NAMALWA (cell line): Measurements from ENCODE around the gene MSTO1.
A peak's percentile ranks its signal among the peaks of the same experiment; 100 is the strongest.
"Not testable (repeated sequence)": the region's sequence is repeated elsewhere in the genome, so short reads cannot be mapped to it uniquely, and the experiment has no call there.

Source experiments
- DNase-seq: peaks from one replicate; pipeline ENCODE4 v3.0.0-alpha.2; 2015; ENCODE audit warnings: low spot score

MSTO1 gene

DNA sequence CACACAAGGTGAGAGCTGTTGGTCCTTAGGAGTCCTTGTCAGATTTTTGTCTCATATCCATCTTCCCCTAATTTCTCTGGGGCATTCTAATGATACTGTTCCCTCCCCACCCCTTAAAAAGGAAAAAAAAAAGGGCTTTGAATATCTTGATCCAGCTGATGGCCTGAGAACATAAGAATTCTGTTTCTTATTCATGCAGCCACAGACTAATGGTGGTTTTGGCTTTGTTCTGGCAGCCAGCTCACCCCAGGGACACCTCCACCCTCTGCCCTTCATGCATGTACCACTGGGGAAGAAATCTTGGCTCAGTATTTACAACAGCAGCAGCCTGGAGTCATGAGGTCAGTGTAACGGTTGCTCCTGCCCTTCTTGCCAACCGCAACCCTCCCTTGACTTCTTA, 3.2 kb downstream of the MSTO1 start:
- not testable (repeated sequence) for DNase-seq

DNA sequence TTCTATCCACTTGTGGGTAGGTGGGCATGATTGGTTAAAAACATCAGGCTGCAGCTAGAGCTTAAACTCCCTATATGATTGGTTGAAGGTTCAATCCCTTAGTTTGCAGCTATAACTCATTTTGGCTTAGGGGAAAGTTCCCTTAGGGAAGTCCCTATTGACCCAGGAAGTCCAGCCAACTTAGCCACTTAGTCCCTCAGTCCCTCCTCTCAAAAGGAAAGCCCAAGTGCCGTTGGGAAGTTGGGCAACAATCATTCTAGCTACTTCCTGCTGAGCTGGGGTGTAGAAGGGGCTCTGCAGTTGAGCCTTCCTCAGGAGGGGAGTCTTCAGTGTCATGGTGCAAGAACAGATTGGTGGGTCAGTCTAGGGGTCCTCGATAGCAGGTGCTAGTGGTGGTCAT, 12.2 kb downstream of the MSTO1 start:
- no peak for DNase-seq

GRCh38 chr1:155623357-155623756, 13.3 kb downstream of the MSTO1 start:
- DNase-seq: no peak

GRCh38 chr1:155626428-155626827, 16.4 kb downstream of the MSTO1 start:
- not testable (repeated sequence) for DNase-seq

DNA sequence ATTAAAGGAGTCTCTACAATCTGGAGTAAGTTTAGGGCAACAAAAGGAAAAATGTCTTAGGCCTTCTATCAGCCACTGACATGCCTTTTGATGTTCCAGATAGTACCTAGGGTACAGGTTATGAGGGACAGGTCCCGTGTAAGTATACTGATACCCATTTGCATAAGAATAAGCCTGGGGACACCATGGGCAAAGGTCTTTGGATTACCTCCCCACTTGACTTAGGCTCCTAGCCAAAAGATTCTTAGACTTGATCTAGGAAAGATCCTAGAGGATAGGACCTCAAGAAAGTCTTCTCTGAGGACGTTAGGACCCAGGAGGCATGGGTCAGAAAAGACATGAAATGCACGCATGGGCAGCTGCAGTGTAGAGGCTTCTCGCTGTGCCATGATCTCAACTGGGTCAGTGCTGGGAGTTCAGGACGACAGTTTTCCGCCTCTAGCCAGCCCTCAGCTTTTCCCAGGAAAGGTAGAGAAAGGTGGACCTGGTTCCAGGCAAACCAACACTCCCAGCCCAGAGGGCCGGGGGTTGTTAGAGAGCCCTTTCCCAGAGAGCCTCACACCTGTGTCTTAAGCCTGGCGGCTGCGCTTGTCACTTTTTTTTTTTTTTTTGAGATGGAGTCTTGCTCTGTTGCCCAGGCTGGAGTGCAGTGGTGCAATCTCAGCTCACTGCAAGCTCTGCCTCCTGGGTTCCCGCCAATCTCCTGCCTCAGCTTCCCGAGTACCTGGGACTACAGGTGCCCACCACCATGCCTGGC, 26.6 kb downstream of the MSTO1 start:
- no peak for DNase-seq

DNA sequence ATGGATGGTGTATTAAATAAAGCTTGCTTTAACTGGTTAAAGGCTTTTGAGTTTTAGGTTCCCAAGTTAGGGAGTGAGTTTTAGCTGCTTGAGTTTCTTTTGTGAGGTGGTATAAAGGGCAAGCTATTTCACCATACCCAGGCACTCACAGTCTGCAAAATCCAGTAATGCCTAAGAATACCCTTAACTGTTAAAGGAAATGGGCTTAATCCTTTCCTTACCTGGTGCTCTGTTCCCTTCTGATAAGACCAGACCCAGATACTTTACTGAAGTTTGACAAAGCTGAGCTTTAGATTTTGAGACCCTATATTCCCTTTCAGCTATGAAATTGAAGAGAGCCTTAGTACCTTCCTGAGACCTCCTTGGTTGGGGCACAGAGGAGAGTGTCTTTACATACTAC, 30.3 kb downstream of the MSTO1 start:
- DNase-seq: no peak

DNA sequence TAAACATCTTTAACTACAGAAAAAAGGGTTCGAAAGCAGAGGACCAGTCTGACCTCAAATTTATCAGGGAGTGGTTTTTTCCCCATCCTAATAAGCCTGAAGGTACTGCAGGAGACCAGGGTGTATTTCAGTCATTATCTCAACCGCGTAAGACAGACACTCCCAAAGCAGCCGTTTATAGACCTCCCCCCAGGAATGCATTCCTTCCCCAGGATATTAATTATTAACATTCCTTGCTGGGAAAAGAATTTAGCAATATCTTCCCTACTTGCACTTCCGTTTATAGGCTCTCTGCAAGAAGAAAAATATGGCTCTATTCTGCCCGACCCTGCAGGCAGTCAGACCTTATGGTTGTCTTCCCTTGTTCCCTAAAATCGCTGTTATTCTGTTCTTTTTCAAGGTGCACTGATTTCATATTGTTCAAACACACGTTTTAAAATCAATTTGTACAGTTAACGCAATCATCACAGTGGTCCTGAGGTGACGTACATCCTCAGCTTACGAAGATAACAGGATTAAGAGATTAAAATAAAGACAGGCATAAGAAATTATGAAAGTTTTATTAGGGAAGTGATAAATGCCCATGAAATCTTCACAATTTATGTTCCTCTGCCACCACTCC, 32.7 kb downstream of the MSTO1 start:
- DNase-seq: not testable (repeated sequence)

DNA sequence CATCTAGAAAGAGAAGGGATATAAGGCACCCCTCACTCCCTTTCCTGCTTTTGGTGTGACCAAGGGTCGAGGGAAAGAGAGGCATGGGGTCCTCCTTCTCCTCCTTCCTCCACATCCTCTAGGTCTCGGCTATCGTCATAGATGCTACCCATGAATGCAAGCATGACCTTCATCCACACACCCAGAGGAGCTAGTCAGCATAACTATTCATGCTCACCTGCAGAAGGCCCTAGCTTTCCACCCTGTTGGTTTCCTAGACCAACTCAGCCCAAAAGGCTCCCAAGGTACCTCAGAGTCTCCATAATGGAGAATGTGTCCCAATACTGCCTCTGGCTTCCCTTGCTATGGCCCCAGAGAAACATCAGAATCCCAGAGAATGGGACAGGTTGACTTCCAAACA, 33.2 kb downstream of the MSTO1 start:
- DNase-seq: no peak

- no peak for DNase-seq
Measured at GRCh38 chr1:155645034-155645598, 35.1 kb downstream of the MSTO1 start.

GRCh38 chr1:155645648-155646047, 35.6 kb downstream of the MSTO1 start:
- no peak for DNase-seq

GRCh38 chr1:155646307-155646706, 36.3 kb downstream of the MSTO1 start:
- no peak for DNase-seq

DNA sequence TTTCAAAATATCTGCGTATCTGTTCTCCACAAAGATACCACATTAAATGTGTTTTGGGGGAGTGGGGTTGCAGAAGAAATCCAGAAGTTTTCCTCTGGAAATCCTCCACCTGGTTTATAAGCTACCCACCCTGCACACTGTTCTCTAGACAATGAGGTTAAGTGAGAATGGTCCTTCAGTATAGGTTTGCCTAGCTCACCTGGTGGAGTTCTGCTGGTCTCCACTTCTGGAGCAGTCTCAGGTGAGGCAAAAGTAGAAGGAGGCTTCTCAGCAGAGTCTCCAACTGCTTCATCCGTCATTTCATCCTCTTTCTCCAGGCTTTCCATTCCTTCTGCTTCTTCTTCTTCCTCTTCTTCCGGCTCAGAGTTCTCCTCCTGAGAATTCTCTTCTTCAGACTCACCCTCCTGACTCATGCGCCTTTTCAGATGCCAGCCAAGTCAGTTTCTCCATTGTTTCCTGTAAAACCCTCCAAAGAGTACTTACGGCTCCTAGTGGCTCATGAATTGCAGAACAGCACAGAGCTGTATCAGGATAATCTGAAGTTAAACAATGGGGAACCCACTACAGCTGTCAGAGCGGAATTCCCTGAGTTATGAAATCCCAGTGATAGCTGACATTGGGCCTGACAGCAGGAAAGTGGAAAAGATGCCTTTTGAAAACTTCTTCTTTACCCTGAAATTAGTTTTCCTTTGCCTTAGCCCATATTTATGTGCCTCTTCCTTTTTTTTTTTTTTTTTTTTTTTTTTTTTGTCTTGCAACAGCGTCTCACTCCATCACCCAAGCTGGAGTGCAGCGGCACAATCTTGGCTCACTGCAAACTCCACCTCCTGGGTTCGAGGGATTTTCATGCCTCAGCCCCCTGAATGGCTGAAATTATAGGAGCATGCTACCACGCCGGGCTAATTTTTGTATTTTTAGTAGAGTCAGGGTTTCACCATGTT, 38.5 kb downstream of the MSTO1 start:
- no peak for DNase-seq

GRCh38 chr1:155649676-155650075, 39.7 kb downstream of the MSTO1 start:
- DNase-seq: peak; percentile 45

DNA sequence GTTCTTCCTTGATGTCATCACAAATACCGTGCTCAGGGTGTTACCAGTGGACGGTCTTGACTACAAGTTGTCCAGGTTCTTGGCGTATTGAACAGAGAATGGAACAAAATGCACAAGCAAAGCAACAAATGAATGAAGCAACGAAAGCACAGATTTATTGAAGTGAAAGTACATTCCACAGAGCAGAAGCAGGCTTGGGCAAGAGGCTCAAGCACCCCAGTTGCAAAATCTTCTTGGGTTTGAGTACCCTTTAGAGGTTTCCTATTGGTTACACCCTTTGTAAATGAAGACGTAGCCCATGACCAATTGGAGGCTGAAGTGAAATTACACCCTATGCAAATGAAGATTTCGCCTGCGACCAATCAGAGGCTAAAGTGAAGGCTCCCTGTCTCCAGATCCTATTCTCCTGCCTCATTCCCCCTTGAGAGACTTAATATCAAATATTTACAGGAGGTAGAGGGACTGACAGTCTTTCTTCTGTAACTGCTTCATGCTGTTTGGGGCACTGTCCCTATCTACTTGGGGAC, 40.3 kb downstream of the MSTO1 start:
- DNase-seq: no peak

- peak; percentile 33 for DNase-seq
Measured at GRCh38 chr1:155651861-155652661, 42.0 kb downstream of the MSTO1 start.

DNA sequence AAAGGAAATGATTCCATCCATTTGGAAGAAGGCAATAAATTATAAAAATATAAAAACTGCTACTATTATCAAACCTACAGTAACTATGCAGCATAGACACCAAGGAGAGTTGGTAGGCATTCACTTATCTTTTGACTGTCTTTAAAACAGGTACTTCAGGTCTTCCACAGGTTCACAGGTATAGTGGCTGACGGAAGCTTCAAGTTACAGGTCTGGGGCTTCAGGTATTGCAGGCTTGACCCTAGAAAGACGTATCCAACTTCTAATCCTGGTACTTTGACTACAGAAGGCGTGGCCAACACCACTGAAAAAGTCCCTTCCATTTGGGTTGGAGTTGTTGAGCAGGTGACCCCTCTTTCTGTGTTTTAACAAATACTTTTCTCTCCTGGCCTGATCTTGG, 42.9 kb downstream of the MSTO1 start:
- DNase-seq: no peak

- DNase-seq: no peak
Measured at GRCh38 chr1:155657463-155657862, 47.4 kb downstream of the MSTO1 start.

DNA sequence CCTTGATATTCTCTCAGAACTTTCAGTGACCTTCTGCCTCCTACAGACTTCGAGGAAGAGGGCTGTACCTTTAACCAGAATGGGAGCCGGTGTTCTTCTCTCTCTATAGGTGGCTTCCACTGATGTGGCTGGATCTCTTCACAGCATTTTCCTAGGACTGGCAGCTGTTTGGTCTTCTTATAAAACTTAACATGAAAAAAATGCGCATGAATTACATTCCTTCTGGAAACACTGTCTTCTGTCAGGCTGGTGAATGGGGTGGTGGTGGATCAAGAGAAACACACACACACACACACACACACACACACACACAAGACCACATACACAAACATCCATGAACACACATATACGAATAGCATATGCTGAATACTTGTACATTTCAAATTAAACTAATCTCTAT, 51.2 kb downstream of the MSTO1 start:
- not testable (repeated sequence) for DNase-seq
